IPS-18a (cell line): Measurements from ENCODE around the gene SOBP.
"Not testable (repeated sequence)": the region's sequence is repeated elsewhere in the genome, so short reads cannot be mapped to it uniquely, and the experiment has no call there.

Source experiments
- H3K27ac ChIP-seq: one replicate; pipeline ENCODE4 v1.5.1; 2013; ENCODE audit warnings: low read length
- H3K27me3 ChIP-seq: one replicate; pipeline ENCODE4 v1.6.1; 2013; ENCODE audit warnings: mild to moderate bottlenecking, low read length; ENCODE audit not compliant: control insufficient read depth, insufficient read depth
- H3K36me3 ChIP-seq: one replicate; pipeline ENCODE4 v1.6.1; 2013; ENCODE audit warnings: low read depth, low read length; ENCODE audit not compliant: control insufficient read depth
- H3K4me1 ChIP-seq: one replicate; pipeline ENCODE4 v1.6.1; 2013; ENCODE audit warnings: low read depth, low read length; ENCODE audit not compliant: control insufficient read depth
- H3K4me3 ChIP-seq: one replicate; pipeline ENCODE4 v1.5.1; 2013; ENCODE audit warnings: low read length
- H3K9ac ChIP-seq: one replicate; pipeline ENCODE4 v1.6.1; 2013; ENCODE audit warnings: mild to moderate bottlenecking, low read length, moderate library complexity
- H3K9me3 ChIP-seq: one replicate; pipeline ENCODE4 v1.6.1; 2013; ENCODE audit warnings: low read depth, low read length; ENCODE audit not compliant: control insufficient read depth

SOBP gene

DNA sequence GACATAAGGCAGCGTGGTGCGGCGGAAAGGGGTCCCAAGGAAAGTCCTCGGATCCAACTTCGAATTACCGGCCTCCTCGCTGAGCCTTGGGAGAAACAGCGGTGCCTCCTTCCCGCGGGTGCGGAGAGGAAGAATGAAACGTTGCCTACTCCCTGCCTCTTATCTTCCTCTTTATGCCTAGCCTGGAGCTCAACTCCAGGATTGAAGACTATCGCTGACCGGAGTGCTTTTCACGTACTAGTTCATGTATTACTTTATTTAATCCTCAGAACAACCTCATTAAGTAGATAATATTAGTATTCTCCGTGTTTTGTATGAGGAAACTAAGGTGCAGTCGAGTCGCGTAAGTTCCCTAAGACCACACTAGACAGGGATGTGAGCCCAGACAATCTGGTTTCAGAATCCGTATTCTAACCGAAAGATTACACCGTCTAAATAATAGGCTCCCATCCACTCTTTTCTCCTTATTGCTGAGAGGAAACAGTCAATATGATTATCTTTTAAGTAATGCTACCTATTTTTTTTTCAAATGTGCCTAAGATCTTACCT, 29.8 kb upstream of the SOBP start:
- Histone ChIP-seq H3K36me3 (no peaks in the 10 kb centered on the region), H3K4me3 (peak overlapping the region; percentile 87), H3K27me3 (no peaks in the 10 kb centered on the region), H3K9ac (peak overlapping the region; percentile 62), H3K4me1 (peaks cover 4% of the 10 kb centered on the region), H3K27ac (no peak overlapping the region), H3K9me3 (no peaks in the 10 kb centered on the region)

GRCh38 chr6:107466062-107466461, 23.9 kb upstream of the SOBP start:
- no peaks in the 10 kb centered on the region for H3K27me3 ChIP-seq
- no peak overlapping the region for H3K27ac ChIP-seq
- no peaks in the 10 kb centered on the region for H3K36me3 ChIP-seq
- no peak overlapping the region for H3K9ac ChIP-seq
- H3K9me3 ChIP-seq = no peaks in the 10 kb centered on the region
- H3K4me3 ChIP-seq = no peak overlapping the region
- peaks cover 6% of the 10 kb centered on the region for H3K4me1 ChIP-seq

DNA sequence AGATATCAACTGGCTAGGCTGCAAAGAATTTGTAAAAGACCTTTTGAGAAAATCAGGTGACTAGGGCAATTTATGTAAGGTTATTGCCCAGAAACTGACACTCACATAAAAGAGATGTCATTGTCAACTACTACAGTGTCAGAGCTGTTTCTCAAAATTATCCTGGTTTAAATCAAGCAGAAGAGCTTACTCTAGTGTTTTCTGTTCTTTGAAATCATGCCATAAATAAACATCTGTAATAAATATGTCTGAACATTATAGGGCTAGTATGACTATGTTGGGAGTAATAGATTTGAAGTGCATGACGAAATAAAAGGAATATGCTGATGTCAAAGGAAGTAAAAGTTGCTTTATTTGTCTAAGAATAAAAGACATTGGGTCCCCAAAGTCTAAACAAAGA, 19.6 kb upstream of the SOBP start:
- H3K27ac ChIP-seq = no peak overlapping the region
- H3K9ac ChIP-seq = no peak overlapping the region
- H3K36me3 ChIP-seq = no peaks in the 10 kb centered on the region
- H3K27me3 ChIP-seq = no peaks in the 10 kb centered on the region
- H3K4me3 ChIP-seq = no peak overlapping the region
- H3K4me1 ChIP-seq = peaks cover 6% of the 10 kb centered on the region
- H3K9me3 ChIP-seq = no peaks in the 10 kb centered on the region

DNA sequence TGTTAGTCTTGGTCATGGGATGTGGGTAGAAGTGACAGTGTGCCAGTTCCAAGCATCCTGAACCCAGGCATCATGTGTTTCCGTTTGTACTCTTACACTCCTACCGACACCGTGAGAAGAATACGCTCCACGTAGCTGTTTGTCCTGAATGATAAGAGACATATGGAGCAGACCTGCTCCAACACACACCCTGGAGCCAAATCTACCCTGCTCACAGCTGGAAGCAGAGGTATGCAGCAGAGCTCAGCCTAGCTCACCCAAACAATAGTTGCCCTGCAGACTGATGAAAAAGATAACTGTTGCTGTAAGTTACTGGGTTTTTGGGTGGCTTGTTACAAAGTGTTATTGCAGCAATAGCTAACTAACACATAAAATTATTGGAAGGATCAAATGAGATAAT, 16.3 kb upstream of the SOBP start:
- no peaks in the 10 kb centered on the region for H3K4me1 ChIP-seq
- H3K4me3 ChIP-seq = no peak overlapping the region
- no peak overlapping the region for H3K9ac ChIP-seq
- no peaks in the 10 kb centered on the region for H3K9me3 ChIP-seq
- no peak overlapping the region for H3K27ac ChIP-seq
- no peaks in the 10 kb centered on the region for H3K27me3 ChIP-seq
- H3K36me3 ChIP-seq = no peaks in the 10 kb centered on the region

- H3K4me1 ChIP-seq, H3K9me3 ChIP-seq, H3K4me3 ChIP-seq, H3K36me3 ChIP-seq, H3K9ac ChIP-seq, H3K27me3 ChIP-seq, H3K27ac ChIP-seq: not testable (repeated sequence)
These were observed 14.6 kb upstream of the SOBP start for GRCh38 chr6:107475360-107475759.

GRCh38 chr6:107475826-107476225, 14.1 kb upstream of the SOBP start:
- H3K9me3 ChIP-seq, H3K4me1 ChIP-seq, H3K27ac ChIP-seq, H3K27me3 ChIP-seq, H3K9ac ChIP-seq, H3K4me3 ChIP-seq, H3K36me3 ChIP-seq: not testable (repeated sequence)

DNA sequence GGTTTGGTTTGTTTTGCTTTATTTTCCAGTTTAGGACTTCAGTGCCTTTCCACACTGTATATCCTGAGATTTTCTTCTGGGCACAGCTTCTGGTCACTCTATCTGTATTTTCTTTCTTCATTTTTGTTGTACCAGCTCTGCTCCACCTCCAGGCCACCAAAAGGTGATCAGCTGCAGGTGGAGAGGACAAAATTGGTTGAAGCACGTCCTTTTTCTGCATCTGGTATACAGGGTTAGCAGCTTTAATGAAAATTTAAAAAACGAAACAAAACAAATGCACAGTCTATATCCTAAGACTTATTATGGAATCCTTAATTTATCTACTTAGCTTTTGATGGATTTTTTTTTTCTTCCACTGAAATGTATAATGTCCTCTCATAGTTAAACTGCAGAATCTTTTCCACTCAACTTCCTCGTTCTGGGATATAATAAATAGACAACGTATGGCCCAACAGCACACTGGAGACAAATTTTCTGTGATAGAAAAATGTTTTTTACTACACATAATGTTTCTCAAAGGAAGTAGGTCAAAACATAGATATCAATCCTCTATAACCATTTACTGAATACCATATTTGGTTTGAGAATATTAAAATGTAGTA, 10.7 kb upstream of the SOBP start:
- Histone ChIP-seq H3K27ac (no peak overlapping the region), H3K27me3 (no peaks in the 10 kb centered on the region), H3K4me3 (no peak overlapping the region), H3K36me3 (no peaks in the 10 kb centered on the region), H3K9me3 (no peaks in the 10 kb centered on the region), H3K9ac (no peak overlapping the region), H3K4me1 (no peaks in the 10 kb centered on the region)

DNA sequence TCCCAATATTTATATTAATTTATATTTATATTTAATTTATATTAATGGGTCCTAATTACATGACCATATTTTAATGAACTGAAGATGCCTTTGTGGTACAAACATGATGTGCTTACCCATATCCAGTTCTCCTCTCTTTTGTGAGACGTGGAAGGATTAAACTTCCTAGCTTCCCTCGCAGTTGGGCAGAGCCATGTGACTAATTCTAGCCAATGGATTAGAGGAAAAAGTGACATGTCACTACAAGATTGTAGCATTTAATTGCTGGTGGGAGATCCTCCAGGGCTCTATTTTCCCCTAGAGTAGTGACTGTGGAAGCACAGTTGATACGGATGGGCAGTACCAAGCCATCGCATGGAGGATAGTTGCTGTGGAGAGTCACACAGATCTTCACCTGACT, 4.8 kb upstream of the SOBP start:
- H3K27me3 ChIP-seq = peaks cover 29% of the 10 kb centered on the region
- no peaks in the 10 kb centered on the region for H3K36me3 ChIP-seq
- no peak overlapping the region for H3K9ac ChIP-seq
- no peak overlapping the region for H3K4me3 ChIP-seq
- H3K27ac ChIP-seq = no peak overlapping the region
- H3K9me3 ChIP-seq = no peaks in the 10 kb centered on the region
- H3K4me1 ChIP-seq = peaks cover 7% of the 10 kb centered on the region

DNA sequence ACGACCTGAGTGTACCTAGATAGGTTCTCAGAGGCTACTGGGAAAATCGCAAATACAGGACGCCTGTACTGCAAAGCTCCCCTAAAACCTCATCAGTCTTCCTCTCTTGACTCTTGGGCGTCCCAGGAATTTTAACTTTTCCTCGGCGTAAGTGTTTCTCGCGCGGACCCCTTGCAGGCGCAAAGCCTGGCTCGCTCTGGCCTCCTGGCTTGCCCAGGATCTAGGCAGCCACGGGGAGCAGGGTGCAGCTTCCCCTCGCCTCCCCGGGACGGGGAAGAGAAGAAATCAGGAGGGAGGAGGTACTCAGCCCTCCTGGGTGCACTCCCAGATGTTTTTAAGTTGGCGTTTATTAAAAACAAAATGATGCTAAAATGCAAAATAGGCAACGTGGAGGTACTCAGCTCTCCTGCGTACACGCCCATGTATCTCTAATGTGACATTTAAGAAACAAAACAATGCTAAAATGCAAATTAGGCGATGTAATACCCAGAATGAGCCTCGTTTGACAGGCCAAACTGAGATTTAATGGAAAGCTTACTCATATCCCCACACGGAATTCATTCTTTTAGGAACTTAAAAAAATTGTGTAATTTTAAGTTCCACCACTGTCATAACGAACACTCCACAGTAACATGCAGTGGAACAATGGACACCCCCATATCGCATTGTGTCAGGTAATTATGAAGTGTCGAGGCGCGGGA, 1.6 kb upstream of the SOBP start:
- H3K4me1 ChIP-seq = peaks cover 24% of the 10 kb centered on the region
- H3K9me3 ChIP-seq = no peaks in the 10 kb centered on the region
- H3K27ac ChIP-seq = no peak overlapping the region
- no peaks in the 10 kb centered on the region for H3K36me3 ChIP-seq
- H3K4me3 ChIP-seq = peak overlapping the region; percentile 66
- peaks cover 59% of the 10 kb centered on the region for H3K27me3 ChIP-seq
- no peak overlapping the region for H3K9ac ChIP-seq

GRCh38 chr6:107488875-107489635, 862 bp upstream of the SOBP start:
- no peak overlapping the region for H3K9ac ChIP-seq
- no peaks in the 10 kb centered on the region for H3K9me3 ChIP-seq
- peaks cover 64% of the 10 kb centered on the region for H3K27me3 ChIP-seq
- H3K4me1 ChIP-seq = peaks cover 30% of the 10 kb centered on the region
- no peak overlapping the region for H3K27ac ChIP-seq
- peak overlapping the region; percentile 66 for H3K4me3 ChIP-seq
- H3K36me3 ChIP-seq = no peaks in the 10 kb centered on the region

DNA sequence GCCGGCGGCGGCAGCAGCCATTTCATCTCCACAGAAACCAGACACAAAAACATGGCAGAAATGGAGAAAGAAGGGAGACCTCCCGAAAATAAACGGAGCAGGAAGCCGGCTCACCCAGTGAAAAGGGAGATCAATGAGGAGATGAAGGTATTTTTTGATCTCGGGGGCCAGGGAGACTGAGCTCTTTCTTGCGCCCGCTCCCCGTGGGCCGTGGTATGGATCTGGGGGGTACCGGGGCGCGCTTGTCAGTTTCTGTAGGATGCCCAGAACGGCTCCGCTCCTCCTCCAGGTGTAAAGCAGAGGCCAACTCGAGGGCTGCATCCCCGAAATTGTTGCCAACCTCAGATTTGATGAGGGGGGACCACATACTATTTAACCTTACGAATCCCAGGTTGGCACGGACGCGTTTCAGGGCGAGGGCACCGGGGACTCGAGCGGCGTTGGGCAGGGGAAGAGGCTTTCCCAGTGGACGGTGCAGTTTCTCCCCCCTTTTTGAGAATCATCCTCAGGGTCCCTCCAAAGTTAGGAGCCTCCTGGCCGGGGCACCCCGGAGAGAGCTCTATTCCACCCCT, 735 bp downstream of the SOBP start:
- Histone ChIP-seq H3K4me1 (peaks cover 30% of the 10 kb centered on the region), H3K27ac (no peak overlapping the region), H3K9ac (peak overlapping the region; percentile 55), H3K36me3 (no peaks in the 10 kb centered on the region), H3K4me3 (peak overlapping the region; percentile 91), H3K27me3 (peaks cover 64% of the 10 kb centered on the region), H3K9me3 (no peaks in the 10 kb centered on the region)
